Activated naive CD4-positive, alpha-beta T cell treated with anti-CD3 and anti-CD28 coated beads, Interleukin-2, amount 50 U/mL, for 16 hours (primary cell): Measurements from ENCODE around the gene SYCE3.
"Not testable (repeated sequence)": the region's sequence is repeated elsewhere in the genome, so short reads cannot be mapped to it uniquely, and the experiment has no call there.

Experiments used
- DNase-seq: peaks from one replicate; pipeline ENCODE4 v3.0.0-alpha.2; 2020

The SYCE3 gene

GRCh38 chr22:50548040-50548920 lies 14.4 kb downstream of the SYCE3 start:
- DNase-seq = peak; percentile 67

GRCh38 chr22:50547263-50547985 lies 15.3 kb downstream of the SYCE3 start:
- DNase-seq = no peak

DNA sequence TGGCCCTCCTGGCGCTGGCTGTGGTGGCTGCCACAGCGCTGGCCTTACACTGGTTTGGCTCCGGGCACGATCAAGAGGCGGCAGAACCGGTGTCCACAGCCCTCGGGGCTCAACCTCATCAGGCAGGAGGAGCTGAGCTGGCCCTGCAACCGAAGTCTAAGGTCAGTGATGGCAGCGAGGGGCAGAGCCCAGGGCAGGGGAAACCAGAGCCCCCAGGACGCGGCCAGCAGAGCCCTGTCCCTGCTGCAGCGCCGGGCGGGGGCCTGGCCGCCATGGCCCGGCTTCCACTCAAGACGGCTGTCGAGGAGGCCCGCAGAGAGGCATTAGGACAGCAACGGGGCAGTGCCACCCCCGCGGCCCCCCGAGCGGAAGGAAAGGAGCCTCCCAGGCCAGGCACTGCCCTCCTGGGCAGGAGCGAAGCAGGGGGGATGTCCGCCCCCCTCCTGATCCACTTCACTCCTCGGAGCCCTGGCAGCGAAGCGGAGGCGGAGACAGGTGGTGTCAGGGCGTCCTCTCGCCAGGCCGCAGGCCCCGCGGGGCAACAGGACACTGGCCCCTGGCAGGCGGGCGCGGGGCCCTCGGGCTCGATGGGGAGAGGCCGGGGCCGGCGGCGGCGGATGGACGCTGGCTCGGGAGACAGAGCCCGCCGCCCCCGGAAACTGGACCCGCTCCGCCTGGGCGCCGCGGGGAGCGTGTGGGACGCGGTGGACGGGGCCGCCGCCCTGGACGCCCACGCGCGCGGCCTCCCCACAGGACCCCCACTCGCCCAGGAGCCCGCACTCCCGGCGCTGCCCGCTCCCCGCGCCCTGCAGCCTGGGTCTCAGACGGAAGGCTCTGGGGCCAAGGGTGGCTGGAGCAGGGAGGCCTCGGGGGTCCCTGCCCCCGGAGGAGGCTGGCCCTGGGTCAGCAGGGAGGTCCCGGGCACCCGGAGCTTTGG lies 16.1 kb downstream of the SYCE3 start:
- DNase-seq = no peak

GRCh38 chr22:50545522-50546325 lies 17.0 kb downstream of the SYCE3 start, which contains the start of gene KLHDC7B:
TSS of gene KLHDC7B (plus strand) at chr22:50545899. CDS start at chr22:50546244, 345 bp downstream.
- DNase-seq = peak; percentile 43

DNA sequence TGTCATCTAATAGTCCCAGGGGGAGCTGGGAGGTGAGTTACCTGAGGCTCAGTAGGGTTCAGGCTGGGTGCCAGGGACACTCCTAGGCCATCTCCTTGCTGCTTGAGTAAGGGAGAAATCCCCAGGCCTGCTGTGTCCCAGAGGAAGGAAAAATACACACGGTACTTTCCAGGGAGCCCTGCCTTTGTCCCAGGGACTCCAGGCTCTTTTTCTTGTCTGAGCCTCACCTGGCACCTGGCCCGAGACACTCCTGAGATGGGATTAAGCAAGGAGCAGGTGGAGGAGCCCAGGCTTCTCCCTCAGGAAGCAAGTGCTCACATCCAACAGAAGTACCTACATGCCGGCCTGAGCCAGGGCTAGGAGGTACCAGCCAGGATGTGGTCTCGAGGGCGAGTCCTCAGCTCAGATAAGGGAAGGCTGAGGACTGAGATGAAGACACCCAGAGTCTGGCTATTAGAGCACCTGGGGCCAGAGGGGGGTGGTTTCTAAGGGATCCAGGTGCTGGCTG lies 17.9 kb downstream of the SYCE3 start:
- no peak for DNase-seq

- DNase-seq = peak; percentile 85
Observed at GRCh38 chr22:50544078-50544745, 18.5 kb downstream of the SYCE3 start.

DNA sequence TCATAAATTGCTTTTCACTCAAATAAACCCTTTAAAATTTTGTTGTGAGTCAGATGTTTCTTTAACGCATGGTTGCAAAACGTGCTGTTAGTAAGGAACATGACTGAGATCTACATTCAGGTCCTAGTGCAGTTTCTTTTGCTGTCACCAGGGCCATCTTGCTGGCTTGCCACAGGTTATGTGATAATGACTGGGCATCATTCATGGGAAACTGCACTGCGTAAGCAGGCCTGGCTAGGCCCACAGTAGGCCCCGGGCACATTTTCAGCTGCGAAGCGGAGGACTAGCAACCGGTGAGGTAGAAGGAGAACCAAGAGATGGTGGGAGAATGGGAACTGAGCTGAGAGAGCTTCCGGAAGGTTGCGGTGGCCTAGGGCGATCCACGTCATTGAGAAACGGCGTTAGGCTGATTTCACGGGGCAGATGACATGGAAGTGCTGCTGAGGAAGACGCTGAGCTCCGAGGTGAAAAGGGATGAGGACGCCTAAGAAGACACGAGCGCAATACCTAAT lies 20.2 kb downstream of the SYCE3 start:
- DNase-seq = no peak

DNA sequence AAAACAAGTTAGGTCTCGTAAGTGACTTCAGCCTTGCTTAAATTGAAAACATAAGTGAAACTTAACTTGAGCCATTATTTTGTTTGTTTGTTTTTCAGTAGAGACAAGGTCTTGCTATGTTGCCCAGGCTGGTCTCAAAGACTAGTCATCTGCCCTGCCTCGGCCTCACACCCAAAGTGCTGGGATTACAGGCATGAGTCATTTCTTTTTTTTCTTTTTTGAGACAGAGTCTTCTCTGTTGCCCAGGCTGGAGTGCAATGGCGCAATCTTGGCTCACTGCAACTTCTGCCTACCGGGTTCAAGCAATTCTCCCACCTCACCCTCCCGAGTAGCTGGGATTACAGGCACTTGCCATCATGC lies 21.1 kb downstream of the SYCE3 start:
- not testable (repeated sequence) for DNase-seq

DNA sequence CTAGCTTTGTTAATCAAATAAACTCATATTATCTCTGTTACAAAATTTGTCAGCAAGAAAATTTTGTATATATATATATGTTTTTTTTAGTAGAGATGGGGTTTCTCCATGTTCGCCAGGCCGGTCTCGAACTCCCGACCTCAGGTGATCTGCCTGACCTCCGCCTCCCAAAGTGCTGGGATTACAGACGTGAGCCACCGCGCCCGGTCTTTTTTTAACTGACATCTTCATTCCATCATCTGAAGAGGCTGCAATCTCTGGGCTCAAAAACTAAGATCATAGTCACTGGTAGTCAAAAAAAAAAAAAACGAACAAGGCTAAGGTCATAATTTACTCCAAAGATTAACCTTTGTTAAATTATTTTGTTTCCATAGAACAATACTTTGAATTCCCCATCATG lies 22.3 kb downstream of the SYCE3 start:
- no peak for DNase-seq

DNA sequence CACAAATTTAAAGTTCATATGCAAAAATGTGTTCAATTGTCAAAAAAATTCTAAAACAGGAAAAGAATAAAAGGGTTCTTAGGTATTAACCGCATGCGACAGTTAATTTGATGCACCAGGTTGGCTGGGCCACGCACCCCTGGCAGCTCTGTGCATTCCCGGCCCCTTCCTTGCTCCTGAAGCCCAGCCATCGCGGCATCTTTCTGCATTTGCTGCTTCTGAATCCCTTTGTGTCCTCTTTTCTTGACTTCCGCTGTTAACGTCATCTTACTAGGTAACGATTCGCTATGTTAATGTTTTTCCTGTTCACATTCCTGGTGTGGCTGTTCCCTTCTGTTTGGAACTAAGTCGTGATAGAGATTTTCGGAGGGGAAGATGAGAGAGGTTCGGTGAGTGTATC lies 25.0 kb downstream of the SYCE3 start:
- no peak for DNase-seq

DNA sequence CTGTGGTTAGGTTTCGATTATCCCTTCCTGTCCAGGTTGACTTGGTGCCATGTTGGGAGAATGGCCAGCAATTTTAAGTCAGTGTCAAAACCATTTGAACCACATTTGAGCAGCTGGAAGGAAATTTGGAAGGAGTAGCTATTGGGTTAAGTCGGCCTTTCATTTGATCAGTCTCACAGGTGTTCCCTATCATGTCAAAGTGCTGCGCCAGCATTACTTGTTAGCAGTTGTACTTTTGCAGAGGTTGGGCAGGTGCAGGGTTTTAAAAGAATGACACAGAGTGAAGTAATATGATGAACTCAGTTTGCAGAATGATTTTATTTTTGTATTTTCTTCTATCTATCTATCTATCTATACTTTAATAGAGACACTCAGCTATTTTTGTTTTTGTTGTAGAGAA lies 26.5 kb downstream of the SYCE3 start:
- DNase-seq = no peak

GRCh38 chr22:50535113-50535512 lies 27.6 kb downstream of the SYCE3 start:
- no peak for DNase-seq

DNA sequence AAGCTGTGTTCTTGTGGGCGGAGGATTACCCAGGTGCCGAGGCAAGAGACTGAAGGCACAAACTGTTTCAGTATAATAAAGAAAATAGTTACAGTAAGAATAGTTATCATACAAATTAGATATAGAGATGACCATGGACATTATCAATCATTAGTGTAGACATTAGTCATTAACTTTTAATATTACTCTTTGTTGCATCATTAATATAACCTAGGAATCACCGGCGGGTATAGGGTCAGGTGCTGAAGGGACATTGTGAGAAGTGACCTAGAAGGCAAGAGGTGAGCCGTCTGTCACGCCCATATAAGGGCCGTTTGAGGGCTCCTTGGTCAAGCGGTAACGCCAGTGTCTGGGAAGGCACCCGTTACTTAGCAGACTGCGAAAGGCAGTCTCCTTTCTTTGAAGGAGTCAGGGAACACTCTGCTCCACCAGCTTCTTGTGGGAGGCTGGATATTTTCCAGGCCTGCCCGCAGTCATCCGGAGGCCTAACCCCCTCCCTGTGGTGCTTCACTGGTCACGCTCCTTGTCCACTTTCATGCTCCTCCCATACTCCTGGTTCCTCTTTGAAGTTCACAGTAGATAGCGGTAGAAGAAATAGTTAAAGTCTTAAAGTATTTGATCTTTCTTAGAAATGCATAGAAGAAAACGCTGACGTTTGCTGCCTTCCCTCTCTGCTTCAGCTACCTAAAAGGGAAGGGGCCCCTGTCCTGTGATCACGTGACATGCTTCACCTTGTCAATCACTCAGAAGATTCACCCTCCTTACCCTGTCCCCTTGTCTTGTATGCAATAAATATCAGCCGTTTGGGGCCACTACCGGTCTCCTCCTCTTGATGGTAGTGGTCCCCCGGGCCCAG lies 28.6 kb downstream of the SYCE3 start:
- not testable (repeated sequence) for DNase-seq

DNA sequence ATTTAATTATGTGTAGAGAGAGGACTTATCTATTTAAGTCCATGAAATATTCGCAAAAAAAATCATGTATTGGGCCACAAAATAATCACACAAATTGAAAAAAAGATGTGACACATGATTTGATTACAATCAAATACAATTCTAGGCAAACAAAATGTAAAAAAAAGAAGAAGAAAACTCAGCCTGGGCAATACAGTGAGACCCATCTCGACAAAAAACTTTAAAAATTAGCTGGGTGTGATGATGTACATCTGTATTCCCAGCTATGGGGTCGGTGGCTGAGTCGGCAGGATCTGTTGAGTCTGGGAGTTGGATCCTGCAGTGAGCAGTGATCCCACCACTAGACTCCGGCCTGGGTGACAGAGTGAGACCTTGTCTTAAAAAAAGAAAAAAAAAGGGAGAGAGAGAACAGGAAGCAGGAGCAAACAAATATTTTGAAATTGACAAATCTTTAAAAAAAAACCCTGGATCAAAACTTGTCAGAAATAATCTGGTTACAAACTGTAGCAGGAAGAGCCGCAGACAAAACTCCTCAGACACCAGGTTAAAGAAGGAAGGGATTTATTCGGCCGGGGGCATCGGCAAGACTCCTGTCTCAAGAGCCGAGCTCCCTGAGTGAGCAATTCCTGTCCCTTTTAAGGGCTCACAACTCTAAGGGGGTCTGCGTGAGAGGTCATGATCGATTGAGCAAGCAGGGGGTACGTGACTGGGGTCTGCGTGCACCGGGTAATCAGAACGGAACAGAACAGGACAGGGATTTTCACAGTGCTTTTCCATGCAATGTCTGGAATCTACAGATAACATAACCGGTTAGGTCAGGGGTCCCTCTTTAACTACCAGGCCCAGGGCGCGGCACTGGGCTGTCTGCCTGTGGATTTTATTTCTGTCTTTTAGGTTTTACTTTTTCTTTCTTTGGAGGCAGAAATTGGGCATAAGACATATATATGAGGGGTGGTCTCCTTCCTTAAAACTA lies 29.6 kb downstream of the SYCE3 start:
- DNase-seq = no peak

DNA sequence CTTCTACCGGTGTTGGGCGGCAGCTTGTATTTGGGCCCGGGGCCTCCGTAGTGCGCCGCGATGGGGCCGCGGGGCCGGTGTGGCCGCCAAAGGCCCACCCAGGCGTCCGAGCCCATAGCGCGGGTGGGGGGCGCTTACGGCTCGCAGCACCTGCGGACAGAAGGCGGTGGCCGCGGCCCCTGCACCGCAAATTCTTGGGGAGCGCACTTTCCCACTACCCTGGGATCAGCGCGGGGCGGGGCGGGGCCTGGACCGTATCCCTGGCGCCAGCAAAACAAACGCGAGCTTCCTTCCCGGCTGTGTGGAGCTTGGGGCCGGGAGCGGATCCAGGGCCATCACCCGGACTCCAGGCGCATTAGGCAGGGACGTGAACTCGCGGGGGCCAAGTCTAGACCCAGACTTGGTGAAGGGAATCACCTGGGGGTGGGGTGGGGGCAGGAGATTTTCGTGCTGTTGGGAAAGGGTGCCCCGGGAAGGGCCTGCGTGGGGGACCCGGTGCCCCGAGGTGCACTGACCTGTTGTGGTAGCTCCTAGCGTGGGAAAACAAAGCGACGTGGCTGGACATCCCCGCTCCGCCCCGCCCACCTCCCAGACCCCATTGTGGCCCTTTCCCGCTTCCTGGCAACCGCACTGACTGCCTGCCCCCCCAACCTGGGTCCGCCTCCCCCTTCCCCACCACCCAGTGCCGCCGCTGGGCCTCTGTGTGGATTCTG lies 30.6 kb downstream of the SYCE3 start:
- no peak for DNase-seq

- peak; percentile 76 for DNase-seq
Observed at GRCh38 chr22:50531546-50531961, 31.2 kb downstream of the SYCE3 start.

- peak; percentile 81 for DNase-seq
Observed at GRCh38 chr22:50530877-50531545, 31.7 kb downstream of the SYCE3 start.

- DNase-seq = no peak
Observed at GRCh38 chr22:50530580-50530876, 32.2 kb downstream of the SYCE3 start.
